AG04450 (cell line): ENCODE data around the gene EPS15. TPM values are rescaled to one million over a fixed set of nuclear protein-coding genes. Genes with fewer than 3 reads are reported as not detected.
"Not testable (repeated sequence)": the region's sequence is repeated elsewhere in the genome, so short reads cannot be mapped to it uniquely, and the experiment has no call there.

ENCODE experiments used
- CTCF ChIA-PET: fragments of 300-600, 350-600 bp; formaldehyde crosslinking; extraction: SDS; loops from one replicate; lab custom pipeline; 2022; ENCODE audit warnings: antibody characterized with exemption, inconsistent platforms; lab: Charles Lee
- POLR2A ChIA-PET: fragments of 350-600 bp; formaldehyde crosslinking; extraction: SDS; loops from one replicate; lab custom pipeline; 2021; ENCODE audit warnings: antibody characterized with exemption, inconsistent platforms; lab: Yijun Ruan, JAX
- DNase-seq: peaks from one replicate; pipeline ENCODE4 v3.0.0-alpha.2; 2011; ENCODE audit warnings: low read depth, low spot score
- H3K27ac ChIP-seq: one replicate; pipeline ENCODE4 v1.5.1; 2012; ENCODE audit warnings: low read depth, low read length, control low read depth
- H3K27me3 ChIP-seq: one replicate; pipeline ENCODE4 v1.6.0; 2012; ENCODE audit warnings: low read length; ENCODE audit not compliant: control insufficient read depth, insufficient read depth
- H3K4me3 ChIP-seq: 2 replicates; pipeline ENCODE4 v1.5.1; 2011; ENCODE audit warnings: mild to moderate bottlenecking, low read depth, low read length, control low read depth
- H3K9me3 ChIP-seq: 2 replicates; pipeline ENCODE4 v1.5.1; 2012; ENCODE audit warnings: low read length; ENCODE audit not compliant: control insufficient read depth, insufficient read depth
- polyA plus RNA-seq: library from polyadenylated mRNA; depleted of rRNA; stranded (reverse); fragments of >200 nt; gene quantifications from 2 replicates; pipeline ENCODE4 v1.2.3, GENCODE V29; 2011
- TF ChIP-seq, protein P1 (sequence below): IDR thresholded peaks from 2 replicates; pipeline ENCODE4 v1.5.1; 2011; ENCODE audit warnings: low read depth, low read length, control low read depth, inconsistent platforms

The EPS15 gene
- polyA plus RNA-seq, 1 experiment, result 55.4 TPM

DNA sequence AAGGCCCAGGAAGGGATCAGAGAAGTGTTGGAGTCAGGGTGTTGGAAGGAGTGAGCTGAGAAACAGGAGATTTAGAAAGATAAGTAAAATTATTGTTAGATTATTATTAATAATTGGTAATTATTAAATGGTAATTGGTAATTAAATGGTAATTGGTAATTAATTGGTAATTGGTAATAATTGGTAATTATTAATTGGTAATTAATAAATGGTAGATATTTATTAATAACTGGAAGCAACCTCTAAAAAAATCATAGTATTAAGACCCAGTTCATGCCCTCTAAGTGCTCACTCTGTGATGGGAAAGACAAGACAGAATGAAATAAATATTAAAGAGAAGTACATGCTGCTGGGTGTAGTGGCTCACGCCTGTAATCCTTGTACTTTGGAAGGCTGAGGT lies 13.8 kb upstream of the EPS15 start:
- no peaks in the 10 kb centered on the region for H3K27me3 ChIP-seq
- TF ChIP-seq, protein P1, sequence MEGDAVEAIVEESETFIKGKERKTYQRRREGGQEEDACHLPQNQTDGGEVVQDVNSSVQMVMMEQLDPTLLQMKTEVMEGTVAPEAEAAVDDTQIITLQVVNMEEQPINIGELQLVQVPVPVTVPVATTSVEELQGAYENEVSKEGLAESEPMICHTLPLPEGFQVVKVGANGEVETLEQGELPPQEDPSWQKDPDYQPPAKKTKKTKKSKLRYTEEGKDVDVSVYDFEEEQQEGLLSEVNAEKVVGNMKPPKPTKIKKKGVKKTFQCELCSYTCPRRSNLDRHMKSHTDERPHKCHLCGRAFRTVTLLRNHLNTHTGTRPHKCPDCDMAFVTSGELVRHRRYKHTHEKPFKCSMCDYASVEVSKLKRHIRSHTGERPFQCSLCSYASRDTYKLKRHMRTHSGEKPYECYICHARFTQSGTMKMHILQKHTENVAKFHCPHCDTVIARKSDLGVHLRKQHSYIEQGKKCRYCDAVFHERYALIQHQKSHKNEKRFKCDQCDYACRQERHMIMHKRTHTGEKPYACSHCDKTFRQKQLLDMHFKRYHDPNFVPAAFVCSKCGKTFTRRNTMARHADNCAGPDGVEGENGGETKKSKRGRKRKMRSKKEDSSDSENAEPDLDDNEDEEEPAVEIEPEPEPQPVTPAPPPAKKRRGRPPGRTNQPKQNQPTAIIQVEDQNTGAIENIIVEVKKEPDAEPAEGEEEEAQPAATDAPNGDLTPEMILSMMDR, result no peak
- ChIA-PET POLR2A (no interaction called here), CTCF (interaction anchor here (0.6 to 3.2 kb wide), 3 partner anchors 17 to 235 kb away, joined by 3 to 29 read pairs (median 3); no protein-coding TSS in a partner anchor)
- DNase-seq, result no peak
- peaks cover 3% of the 10 kb centered on the region for H3K9me3 ChIP-seq
- no peak overlapping the region for H3K27ac ChIP-seq
- no peak overlapping the region for H3K4me3 ChIP-seq

DNA sequence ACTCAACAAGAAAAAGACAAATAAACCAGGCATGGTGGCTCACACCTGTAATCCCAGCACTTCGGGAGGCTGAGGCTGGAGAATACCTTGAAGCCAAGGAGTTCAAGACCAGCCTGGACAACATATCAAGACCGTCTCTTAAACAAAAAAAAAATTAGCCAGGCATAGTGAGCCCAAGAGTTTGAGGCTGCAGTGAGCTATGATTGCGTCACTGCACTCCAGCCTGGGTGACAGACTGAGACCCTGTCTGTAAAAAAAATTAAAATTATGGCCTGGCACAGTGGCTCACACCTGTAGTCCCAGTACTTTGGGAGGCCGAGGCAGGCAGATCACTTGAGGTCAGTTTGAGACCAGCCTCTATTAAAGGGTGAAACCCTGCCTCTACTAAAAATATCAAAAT lies 11.4 kb upstream of the EPS15 start:
- H3K9me3 ChIP-seq, POLR2A ChIA-PET, DNase-seq, H3K27ac ChIP-seq, H3K27me3 ChIP-seq, H3K4me3 ChIP-seq, CTCF ChIA-PET: not testable (repeated sequence)

DNA sequence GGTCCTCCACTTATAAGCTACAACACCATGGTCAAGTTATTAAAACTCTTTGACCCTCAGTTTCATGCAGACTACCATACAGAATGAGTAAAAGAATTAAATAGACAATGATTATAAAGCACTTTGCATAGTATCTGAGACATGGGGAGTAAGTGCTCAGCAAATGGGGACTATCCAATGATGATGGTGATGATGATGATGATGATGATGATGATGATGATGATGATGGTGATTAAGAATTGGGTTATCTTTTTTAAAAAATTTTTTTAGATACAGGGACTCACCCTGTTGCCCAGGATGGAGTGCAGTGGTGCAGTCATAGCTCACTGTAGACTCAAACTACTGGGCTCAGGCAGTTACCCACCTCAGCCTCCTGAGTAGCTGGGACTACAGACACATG lies 8.1 kb upstream of the EPS15 start:
- Histone ChIP-seq H3K27me3 (no peaks in the 10 kb centered on the region), H3K27ac (no peak overlapping the region), H3K4me3 (no peak overlapping the region), H3K9me3 (no peaks in the 10 kb centered on the region; the same call in 1 of the 2 replicates)
- CTCF ChIA-PET, result interaction anchor here (4.3 kb wide), 1 partner anchor 8 kb away, joined by 18 read pairs; no protein-coding TSS in a partner anchor
- POLR2A ChIA-PET, result no interaction called here
- TF ChIP-seq, protein P1, result no peak
- DNase-seq, result no peak

DNA sequence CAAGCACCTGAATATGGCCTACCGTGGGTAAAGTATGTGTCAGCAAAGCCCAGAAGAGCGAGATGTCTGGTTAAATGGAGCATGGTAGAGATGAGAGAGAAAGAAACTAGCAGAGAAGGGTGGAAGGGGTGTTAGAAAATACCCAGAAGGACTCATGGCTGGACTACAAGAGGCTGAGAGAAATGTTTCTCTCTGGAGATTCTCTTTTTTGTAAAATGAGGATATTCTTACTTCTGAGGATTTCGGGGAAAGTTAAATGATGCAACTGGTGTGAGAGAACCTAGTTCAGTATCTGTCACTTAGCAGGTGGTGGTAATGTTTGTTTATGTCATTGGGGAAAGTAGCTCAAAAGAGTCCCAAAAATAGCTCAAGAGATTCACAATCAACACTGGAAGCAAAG lies 7.2 kb upstream of the EPS15 start:
- TF ChIP-seq, protein P1, result no peak
- POLR2A ChIA-PET, result no interaction called here
- CTCF ChIA-PET, result interaction anchor here (4.3 kb wide), 1 partner anchor 9 kb away, joined by 18 read pairs; no protein-coding TSS in a partner anchor
- DNase-seq, result no peak
- H3K9me3 ChIP-seq, result no peaks in the 10 kb centered on the region; the same call in 1 of the 2 replicates
- H3K4me3 ChIP-seq, result no peak overlapping the region
- no peaks in the 10 kb centered on the region for H3K27me3 ChIP-seq
- no peak overlapping the region for H3K27ac ChIP-seq

DNA sequence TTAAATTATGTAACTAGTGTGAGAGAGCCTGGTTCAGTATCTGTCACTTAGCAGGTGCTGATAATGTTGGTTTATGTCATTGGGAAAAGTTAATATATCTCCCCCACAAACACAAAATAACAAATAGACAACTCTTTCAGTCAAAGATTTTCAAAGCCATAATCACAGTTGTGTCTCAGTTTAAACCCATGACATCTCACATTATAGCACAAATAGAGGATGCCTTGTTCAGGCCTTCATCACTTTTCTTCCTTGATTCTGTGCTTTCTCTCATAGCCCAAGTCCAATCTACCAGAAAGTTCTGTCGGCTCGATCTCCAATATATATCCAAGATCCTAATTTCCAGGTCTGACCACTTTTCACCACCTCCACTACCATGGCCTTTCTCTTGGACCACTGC lies 6.2 kb upstream of the EPS15 start:
- H3K27me3 ChIP-seq, result no peaks in the 10 kb centered on the region
- H3K27ac ChIP-seq, result no peak overlapping the region
- TF ChIP-seq, protein P1, result no peak
- H3K9me3 ChIP-seq, result no peaks in the 10 kb centered on the region; the same call in 1 of the 2 replicates
- no peak for DNase-seq
- H3K4me3 ChIP-seq, result no peak overlapping the region
- ChIA-PET POLR2A (no interaction called here), CTCF (interaction anchor here (4.3 kb wide), 1 partner anchor 10 kb away, joined by 18 read pairs; no protein-coding TSS in a partner anchor)
